ENCODE measurements around the gene GRIN2A. TPM values are rescaled to one million over a fixed set of nuclear protein-coding genes. Genes with fewer than 3 reads are reported as not detected.

GRIN2A gene
- total RNA-seq, 1 experiment from 2014 or later, result not detected

GRCh38 chr16:9859701-9860327, 322.4 kb downstream of the GRIN2A start:
- CTCF ChIA-PET, result interaction anchor here (0.6 kb wide), 1 partner anchor 468 kb away, joined by 6 read pairs; no protein-coding TSS in a partner anchor
- no peak for TF ChIP-seq CTCF (IDR thresholded peaks at IDR 0.05; ENCODE audit: unreplicated experiment)
- DNase-seq (ENCODE audit: unreplicated experiment), result no peak
- Mint-ChIP-seq H3K27me3 (ENCODE audit: insufficient read depth, unreplicated experiment) (no peaks in the 10 kb centered on the region), H3K36me3 (ENCODE audit: insufficient read depth, unreplicated experiment) (no peaks in the 10 kb centered on the region), H3K4me1 (ENCODE audit: insufficient read depth, unreplicated experiment) (no peaks in the 10 kb centered on the region), H3K4me3 (ENCODE audit: unreplicated experiment) (no peak overlapping the region), H3K27ac (ENCODE audit: low read depth, unreplicated experiment) (no peak overlapping the region), H3K9me3 (ENCODE audit: unreplicated experiment) (peaks cover 21% of the 10 kb centered on the region)
- BruUV-seq (replicated peaks), result no TSS peak
- intact Hi-C loops (cut with micrococcal nuclease), result no loop called here
- POLR2A ChIA-PET, result no interaction called here

- H3K4me1 Mint-ChIP-seq (ENCODE audit: insufficient read depth, unreplicated experiment), result no peaks in the 10 kb centered on the region
- no TSS peak for BruUV-seq (replicated peaks)
- intact Hi-C loops (cut with micrococcal nuclease), result no loop called here
- H3K9me3 Mint-ChIP-seq (ENCODE audit: unreplicated experiment), result peaks cover 40% of the 10 kb centered on the region
- POLR2A ChIA-PET, result interaction anchor here (0.5 kb wide), 1 partner anchor 1055 kb away, joined by 3 read pairs; no protein-coding TSS in a partner anchor
- no peak overlapping the region for H3K4me3 Mint-ChIP-seq (ENCODE audit: unreplicated experiment)
- no peak overlapping the region for H3K27ac Mint-ChIP-seq (ENCODE audit: low read depth, unreplicated experiment)
- no peak for DNase-seq (ENCODE audit: unreplicated experiment)
- peaks cover 6% of the 10 kb centered on the region for H3K36me3 Mint-ChIP-seq (ENCODE audit: insufficient read depth, unreplicated experiment)
- no peaks in the 10 kb centered on the region for H3K27me3 Mint-ChIP-seq (ENCODE audit: insufficient read depth, unreplicated experiment)
- TF ChIP-seq CTCF (IDR thresholded peaks at IDR 0.05; ENCODE audit: unreplicated experiment), result no peak
- CTCF ChIA-PET, result interaction anchor here (1.1 kb wide), 1 partner anchor 15 kb away, joined by 3 read pairs; no protein-coding TSS in a partner anchor
Measured at GRCh38 chr16:9854675-9855074, 327.6 kb downstream of the GRIN2A start.

GRCh38 chr16:9852003-9852402, 330.2 kb downstream of the GRIN2A start:
- no peak for DNase-seq (ENCODE audit: unreplicated experiment)
- POLR2A ChIA-PET, result no interaction called here
- intact Hi-C loops (cut with micrococcal nuclease), result no loop called here
- Mint-ChIP-seq H3K4me1 (ENCODE audit: insufficient read depth, unreplicated experiment) (no peaks in the 10 kb centered on the region), H3K4me3 (ENCODE audit: unreplicated experiment) (no peak overlapping the region), H3K27me3 (ENCODE audit: insufficient read depth, unreplicated experiment) (no peaks in the 10 kb centered on the region), H3K9me3 (ENCODE audit: unreplicated experiment) (peaks cover 29% of the 10 kb centered on the region), H3K27ac (ENCODE audit: low read depth, unreplicated experiment) (no peak overlapping the region), H3K36me3 (ENCODE audit: insufficient read depth, unreplicated experiment) (peaks cover 6% of the 10 kb centered on the region)
- no peak for TF ChIP-seq CTCF (IDR thresholded peaks at IDR 0.05; ENCODE audit: unreplicated experiment)
- BruUV-seq (replicated peaks), result no TSS peak
- CTCF ChIA-PET, result no interaction called here

- TF ChIP-seq CTCF (IDR thresholded peaks at IDR 0.05; ENCODE audit: unreplicated experiment), result no peak
- Mint-ChIP-seq H3K36me3 (ENCODE audit: insufficient read depth, unreplicated experiment) (peaks cover 6% of the 10 kb centered on the region), H3K27ac (ENCODE audit: low read depth, unreplicated experiment) (no peak overlapping the region), H3K4me1 (ENCODE audit: insufficient read depth, unreplicated experiment) (no peaks in the 10 kb centered on the region), H3K4me3 (ENCODE audit: unreplicated experiment) (no peak overlapping the region), H3K9me3 (ENCODE audit: unreplicated experiment) (peaks cover 40% of the 10 kb centered on the region), H3K27me3 (ENCODE audit: insufficient read depth, unreplicated experiment) (no peaks in the 10 kb centered on the region)
- no peak for DNase-seq (ENCODE audit: unreplicated experiment)
- intact Hi-C loops (cut with micrococcal nuclease), result no loop called here
- ChIA-PET CTCF (interaction anchor here (0.6 kb wide), 1 partner anchor 11 kb away, joined by 6 read pairs; no protein-coding TSS in a partner anchor), POLR2A (no interaction called here)
- BruUV-seq (replicated peaks), result no TSS peak
Measured at GRCh38 chr16:9850817-9851216, 331.4 kb downstream of the GRIN2A start.

Data from MCF 10A (cell line).